Measurements from ENCODE around the gene XRCC3.

Gene XRCC3

GRCh38 chr14:103738701-103739451 lies 23.6 kb upstream of the XRCC3 start:
- Histone ChIP-seq H3K27ac (ENCODE audit: insufficient read depth, low read depth, low read length, poor library complexity, severe bottlenecking) (no peak overlapping the region), H3K4me3 (ENCODE audit: insufficient read depth, low read depth, low read length) (no peak overlapping the region), H3K4me1 (ENCODE audit: control insufficient read depth, insufficient read depth, low read length) (peaks cover 7% of the 10 kb centered on the region), H3K36me3 (ENCODE audit: control insufficient read depth, insufficient read depth, low read length) (no peaks in the 10 kb centered on the region), H3K9me3 (ENCODE audit: control insufficient read depth, low read length) (no peaks in the 10 kb centered on the region), H3K27me3 (ENCODE audit: control insufficient read depth, insufficient read depth, low read length, poor library complexity, severe bottlenecking) (no peaks in the 10 kb centered on the region)
- WGBS, 2 experiments = 95 to 96% methylated on average over 34 of the region's 34 CpGs

GRCh38 chr14:103738166-103738565 lies 22.9 kb upstream of the XRCC3 start:
- WGBS, 2 experiments = 94 to 95% methylated on average over 10 of the region's 10 CpGs
- Histone ChIP-seq H3K36me3 (ENCODE audit: control insufficient read depth, insufficient read depth, low read length) (peaks cover 4% of the 10 kb centered on the region), H3K27ac (ENCODE audit: insufficient read depth, low read depth, low read length, poor library complexity, severe bottlenecking) (no peak overlapping the region), H3K9me3 (ENCODE audit: control insufficient read depth, low read length) (no peaks in the 10 kb centered on the region), H3K4me1 (ENCODE audit: control insufficient read depth, insufficient read depth, low read length) (peaks cover 7% of the 10 kb centered on the region), H3K4me3 (ENCODE audit: insufficient read depth, low read depth, low read length) (no peak overlapping the region), H3K27me3 (ENCODE audit: control insufficient read depth, insufficient read depth, low read length, poor library complexity, severe bottlenecking) (no peaks in the 10 kb centered on the region)

GRCh38 chr14:103737432-103738045 lies 22.3 kb upstream of the XRCC3 start:
- Histone ChIP-seq H3K4me3 (ENCODE audit: insufficient read depth, low read depth, low read length) (no peak overlapping the region), H3K27me3 (ENCODE audit: control insufficient read depth, insufficient read depth, low read length, poor library complexity, severe bottlenecking) (no peaks in the 10 kb centered on the region), H3K27ac (ENCODE audit: insufficient read depth, low read depth, low read length, poor library complexity, severe bottlenecking) (no peak overlapping the region), H3K9me3 (ENCODE audit: control insufficient read depth, low read length) (no peaks in the 10 kb centered on the region), H3K4me1 (ENCODE audit: control insufficient read depth, insufficient read depth, low read length) (peaks cover 7% of the 10 kb centered on the region), H3K36me3 (ENCODE audit: control insufficient read depth, insufficient read depth, low read length) (peaks cover 4% of the 10 kb centered on the region)
- WGBS, 2 experiments = 95% methylated on average over 16 of the region's 16 CpGs

GRCh38 chr14:103736546-103737431 lies 21.5 kb upstream of the XRCC3 start:
- Histone ChIP-seq H3K9me3 (ENCODE audit: control insufficient read depth, low read length) (no peaks in the 10 kb centered on the region), H3K36me3 (ENCODE audit: control insufficient read depth, insufficient read depth, low read length) (peaks cover 4% of the 10 kb centered on the region), H3K4me1 (ENCODE audit: control insufficient read depth, insufficient read depth, low read length) (peaks cover 7% of the 10 kb centered on the region), H3K4me3 (ENCODE audit: insufficient read depth, low read depth, low read length) (no peak overlapping the region), H3K27ac (ENCODE audit: insufficient read depth, low read depth, low read length, poor library complexity, severe bottlenecking) (no peak overlapping the region), H3K27me3 (ENCODE audit: control insufficient read depth, insufficient read depth, low read length, poor library complexity, severe bottlenecking) (no peaks in the 10 kb centered on the region)
- 88 to 94% methylated on average over 10 of the region's 10 CpGs for WGBS, 2 experiments

GRCh38 chr14:103735815-103736545 lies 20.7 kb upstream of the XRCC3 start:
- no peak overlapping the region for H3K27ac ChIP-seq (ENCODE audit: insufficient read depth, low read depth, low read length, poor library complexity, severe bottlenecking)
- 82 to 84% methylated on average over 22 of the region's 22 CpGs for WGBS, 2 experiments
- H3K4me1 ChIP-seq (ENCODE audit: control insufficient read depth, insufficient read depth, low read length) = peaks cover 7% of the 10 kb centered on the region
- peaks cover 4% of the 10 kb centered on the region for H3K36me3 ChIP-seq (ENCODE audit: control insufficient read depth, insufficient read depth, low read length)
- H3K27me3 ChIP-seq (ENCODE audit: control insufficient read depth, insufficient read depth, low read length, poor library complexity, severe bottlenecking) = no peaks in the 10 kb centered on the region
- no peak overlapping the region for H3K4me3 ChIP-seq (ENCODE audit: insufficient read depth, low read depth, low read length)
- H3K9me3 ChIP-seq (ENCODE audit: control insufficient read depth, low read length) = no peaks in the 10 kb centered on the region

GRCh38 chr14:103735439-103735814 lies 20.2 kb upstream of the XRCC3 start:
- Histone ChIP-seq H3K27me3 (ENCODE audit: control insufficient read depth, insufficient read depth, low read length, poor library complexity, severe bottlenecking) (no peaks in the 10 kb centered on the region), H3K4me3 (ENCODE audit: insufficient read depth, low read depth, low read length) (no peak overlapping the region), H3K4me1 (ENCODE audit: control insufficient read depth, insufficient read depth, low read length) (peaks cover 7% of the 10 kb centered on the region), H3K36me3 (ENCODE audit: control insufficient read depth, insufficient read depth, low read length) (peaks cover 4% of the 10 kb centered on the region), H3K27ac (ENCODE audit: insufficient read depth, low read depth, low read length, poor library complexity, severe bottlenecking) (no peak overlapping the region), H3K9me3 (ENCODE audit: control insufficient read depth, low read length) (no peaks in the 10 kb centered on the region)
- WGBS, 2 experiments = 83 to 85% methylated on average over 7 of the region's 7 CpGs

- H3K36me3 ChIP-seq (ENCODE audit: control insufficient read depth, insufficient read depth, low read length) = peaks cover 6% of the 10 kb centered on the region
- WGBS, 2 experiments = 91 to 92% methylated on average over 12 of the region's 12 CpGs
- no peaks in the 10 kb centered on the region for H3K27me3 ChIP-seq (ENCODE audit: control insufficient read depth, insufficient read depth, low read length, poor library complexity, severe bottlenecking)
- no peak overlapping the region for H3K27ac ChIP-seq (ENCODE audit: insufficient read depth, low read depth, low read length, poor library complexity, severe bottlenecking)
- H3K4me3 ChIP-seq (ENCODE audit: insufficient read depth, low read depth, low read length) = no peak overlapping the region
- peaks cover 7% of the 10 kb centered on the region for H3K4me1 ChIP-seq (ENCODE audit: control insufficient read depth, insufficient read depth, low read length)
- H3K9me3 ChIP-seq (ENCODE audit: control insufficient read depth, low read length) = no peaks in the 10 kb centered on the region
Measured at GRCh38 chr14:103735022-103735421, 19.8 kb upstream of the XRCC3 start.

GRCh38 chr14:103734081-103734888 lies 19.0 kb upstream of the XRCC3 start:
- peaks cover 9% of the 10 kb centered on the region for H3K36me3 ChIP-seq (ENCODE audit: control insufficient read depth, insufficient read depth, low read length)
- peaks cover 7% of the 10 kb centered on the region for H3K4me1 ChIP-seq (ENCODE audit: control insufficient read depth, insufficient read depth, low read length)
- H3K9me3 ChIP-seq (ENCODE audit: control insufficient read depth, low read length) = no peaks in the 10 kb centered on the region
- no peak overlapping the region for H3K4me3 ChIP-seq (ENCODE audit: insufficient read depth, low read depth, low read length)
- H3K27ac ChIP-seq (ENCODE audit: insufficient read depth, low read depth, low read length, poor library complexity, severe bottlenecking) = no peak overlapping the region
- 95 to 96% methylated on average over 23 of the region's 23 CpGs for WGBS, 2 experiments
- H3K27me3 ChIP-seq (ENCODE audit: control insufficient read depth, insufficient read depth, low read length, poor library complexity, severe bottlenecking) = no peaks in the 10 kb centered on the region

- WGBS, 2 experiments = 96% methylated on average over 13 to 14 of the region's 14 CpGs
Measured at GRCh38 chr14:103733651-103734050, 18.4 kb upstream of the XRCC3 start.

More at GRCh38 chr14:103733651-103734050, 18.4 kb upstream of the XRCC3 start:
- Histone ChIP-seq H3K27ac (ENCODE audit: insufficient read depth, low read depth, low read length, poor library complexity, severe bottlenecking) (no peak overlapping the region), H3K4me1 (ENCODE audit: control insufficient read depth, insufficient read depth, low read length) (peaks cover 7% of the 10 kb centered on the region), H3K4me3 (ENCODE audit: insufficient read depth, low read depth, low read length) (no peak overlapping the region), H3K27me3 (ENCODE audit: control insufficient read depth, insufficient read depth, low read length, poor library complexity, severe bottlenecking) (no peaks in the 10 kb centered on the region), H3K9me3 (ENCODE audit: control insufficient read depth, low read length) (no peaks in the 10 kb centered on the region), H3K36me3 (ENCODE audit: control insufficient read depth, insufficient read depth, low read length) (peaks cover 9% of the 10 kb centered on the region)

Data from ectodermal cell (in vitro differentiated cells).